Coronary artery (tissue), 2 donors: ENCODE measurements around the gene BTBD19.

Experiments
- DNase-seq: peaks from one replicate; pipeline ENCODE4 v3.0.0-alpha.2; 2017; ENCODE audit warnings: low spot score
- H3K27ac ChIP-seq, 2 donors: fragments of 200-600 bp; sonication (generic); one replicate each; pipeline ENCODE4 v1.5.1; 2016 to 2019
- H3K4me3 ChIP-seq: fragments of 200-600 bp; sonication (generic); 2 replicates; pipeline ENCODE4 v1.5.1; 2016; ENCODE audit warnings: mild to moderate bottlenecking, moderate library complexity
- TF ChIP-seq, protein P1 (sequence below): fragments of 200-600 bp; sonication (generic); IDR thresholded peaks from one replicate; pipeline ENCODE4 v1.5.1; 2019; ENCODE audit warnings: antibody characterized with exemption

Gene BTBD19

DNA sequence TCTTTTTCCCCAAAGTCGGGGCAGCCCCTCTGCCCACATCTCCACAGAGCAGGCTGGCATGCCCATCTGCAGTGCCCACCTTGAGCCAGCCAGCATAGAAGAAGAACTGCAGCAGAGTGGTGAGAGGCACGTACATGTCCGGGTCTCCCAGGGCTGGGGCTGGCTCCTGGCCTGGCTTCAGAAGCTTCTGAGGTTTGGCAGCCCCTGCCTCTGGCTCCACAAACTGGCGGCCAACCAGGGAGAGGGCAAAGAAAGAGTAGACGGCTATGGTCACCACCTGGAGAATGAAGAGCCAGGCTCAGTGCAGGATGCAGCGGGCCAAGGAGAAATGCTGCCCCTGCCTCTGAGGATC is 23.3 kb upstream of the BTBD19 start:
- TF ChIP-seq, protein P1, sequence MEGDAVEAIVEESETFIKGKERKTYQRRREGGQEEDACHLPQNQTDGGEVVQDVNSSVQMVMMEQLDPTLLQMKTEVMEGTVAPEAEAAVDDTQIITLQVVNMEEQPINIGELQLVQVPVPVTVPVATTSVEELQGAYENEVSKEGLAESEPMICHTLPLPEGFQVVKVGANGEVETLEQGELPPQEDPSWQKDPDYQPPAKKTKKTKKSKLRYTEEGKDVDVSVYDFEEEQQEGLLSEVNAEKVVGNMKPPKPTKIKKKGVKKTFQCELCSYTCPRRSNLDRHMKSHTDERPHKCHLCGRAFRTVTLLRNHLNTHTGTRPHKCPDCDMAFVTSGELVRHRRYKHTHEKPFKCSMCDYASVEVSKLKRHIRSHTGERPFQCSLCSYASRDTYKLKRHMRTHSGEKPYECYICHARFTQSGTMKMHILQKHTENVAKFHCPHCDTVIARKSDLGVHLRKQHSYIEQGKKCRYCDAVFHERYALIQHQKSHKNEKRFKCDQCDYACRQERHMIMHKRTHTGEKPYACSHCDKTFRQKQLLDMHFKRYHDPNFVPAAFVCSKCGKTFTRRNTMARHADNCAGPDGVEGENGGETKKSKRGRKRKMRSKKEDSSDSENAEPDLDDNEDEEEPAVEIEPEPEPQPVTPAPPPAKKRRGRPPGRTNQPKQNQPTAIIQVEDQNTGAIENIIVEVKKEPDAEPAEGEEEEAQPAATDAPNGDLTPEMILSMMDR: no peak
- Histone ChIP-seq H3K4me3 (no peak overlapping the region), H3K27ac (no peak overlapping the region)
- DNase-seq: no peak

DNA sequence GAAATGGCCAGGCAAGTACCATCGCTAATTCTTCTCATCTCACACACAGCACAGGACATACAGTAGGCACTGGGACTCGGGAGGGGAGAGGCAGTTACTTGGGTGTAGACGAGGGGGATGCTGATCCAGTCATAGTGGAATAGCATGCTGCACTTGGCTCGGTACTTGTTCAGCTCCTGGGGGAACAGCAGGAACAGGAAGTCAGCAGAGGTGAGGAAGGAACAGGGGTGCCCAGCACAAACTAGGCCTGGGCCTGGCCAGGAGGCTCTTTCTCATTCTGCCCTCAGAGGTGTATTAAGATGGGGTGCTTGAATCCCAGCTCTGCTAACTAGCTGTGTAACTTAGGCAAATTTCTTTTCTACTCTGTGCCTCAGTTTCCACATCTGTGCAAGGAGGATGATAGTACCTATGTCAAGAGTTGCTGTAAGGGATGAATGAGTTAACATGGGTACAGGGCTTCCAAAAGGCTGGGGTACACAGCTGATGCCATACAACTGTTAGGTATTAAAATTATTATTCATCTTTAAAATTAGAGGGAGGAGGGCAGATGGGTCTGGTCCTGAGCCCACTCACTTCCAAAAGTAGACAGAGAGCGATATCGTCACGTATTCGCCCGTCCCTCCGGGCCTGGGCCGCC is 22.7 kb upstream of the BTBD19 start:
- TF ChIP-seq, protein P1: no peak
- H3K27ac ChIP-seq: peak overlapping the region; percentile 56 to 81
- H3K4me3 ChIP-seq: peak overlapping the region; percentile 76
- no peak for DNase-seq

DNA sequence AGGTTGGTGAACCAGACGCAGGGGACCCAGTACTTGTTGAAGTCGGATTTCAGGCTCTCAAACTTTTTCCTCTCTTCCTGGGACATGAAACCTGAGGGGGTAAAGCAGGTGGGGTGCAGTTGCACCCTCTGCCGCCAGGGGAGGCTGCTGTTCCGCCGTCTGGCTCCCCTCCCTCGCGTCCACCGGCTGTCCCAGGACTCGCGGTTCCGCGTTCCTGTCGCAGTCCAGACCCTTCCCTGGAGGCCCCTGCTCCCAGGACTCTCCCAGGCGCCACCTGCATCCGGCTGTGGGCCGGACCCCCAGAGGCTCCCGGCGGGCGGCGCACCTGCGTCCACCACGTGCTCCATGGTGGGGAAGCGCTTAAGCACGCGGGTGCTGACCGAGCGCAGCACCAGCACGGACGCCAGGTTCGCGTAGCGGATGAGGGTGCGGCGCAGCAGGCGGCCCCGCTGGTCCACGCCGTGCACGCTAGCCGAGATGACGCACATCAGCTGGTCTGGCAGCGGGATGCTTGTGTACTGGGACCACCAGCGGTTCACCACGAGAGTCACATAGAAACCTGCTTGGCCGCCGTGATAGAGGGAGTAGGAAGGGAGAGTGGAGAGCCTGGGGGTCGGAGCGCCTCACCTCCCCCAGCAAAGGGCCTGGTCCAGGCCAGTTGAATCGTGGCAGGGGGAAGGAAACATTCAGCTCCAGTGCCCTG is 22.0 kb upstream of the BTBD19 start:
- H3K27ac ChIP-seq: peak overlapping the region; percentile 56 to 81
- TF ChIP-seq, protein P1: peak; percentile 100
- H3K4me3 ChIP-seq: peak overlapping the region; percentile 76
- DNase-seq: peak; percentile 83

DNA sequence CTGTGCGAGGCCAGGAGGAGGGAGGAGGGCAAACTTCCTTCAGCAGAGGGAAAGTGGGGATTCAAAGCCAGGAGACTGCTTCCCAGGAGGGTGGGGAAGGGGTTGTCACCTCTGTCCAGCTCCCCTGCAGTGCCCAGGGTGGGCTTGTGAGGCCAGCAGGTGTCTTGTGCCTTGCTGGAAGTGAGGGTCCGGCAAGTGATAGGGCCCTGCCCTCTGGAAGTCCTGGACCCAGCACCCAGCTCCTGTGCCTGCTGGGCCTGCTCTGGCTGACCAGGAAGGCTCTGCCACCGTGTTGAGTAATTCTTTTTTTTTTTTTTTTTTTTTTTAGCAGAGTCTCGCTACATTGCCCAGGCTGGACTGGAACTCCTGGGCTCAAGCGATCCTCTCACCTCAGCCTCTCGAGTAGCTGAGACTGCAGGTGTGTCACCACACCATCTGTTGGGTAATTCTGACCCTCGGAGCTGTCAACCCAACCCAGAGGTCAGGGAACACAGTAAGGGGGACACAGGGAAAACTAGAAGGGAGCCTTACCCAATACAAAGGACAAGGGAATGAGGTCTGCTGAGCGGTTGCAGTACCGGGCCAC is 21.4 kb upstream of the BTBD19 start:
- TF ChIP-seq, protein P1: no peak
- DNase-seq: no peak
- Histone ChIP-seq H3K4me3 (peak overlapping the region; percentile 76), H3K27ac (peak overlapping the region; percentile 56 to 81)

DNA sequence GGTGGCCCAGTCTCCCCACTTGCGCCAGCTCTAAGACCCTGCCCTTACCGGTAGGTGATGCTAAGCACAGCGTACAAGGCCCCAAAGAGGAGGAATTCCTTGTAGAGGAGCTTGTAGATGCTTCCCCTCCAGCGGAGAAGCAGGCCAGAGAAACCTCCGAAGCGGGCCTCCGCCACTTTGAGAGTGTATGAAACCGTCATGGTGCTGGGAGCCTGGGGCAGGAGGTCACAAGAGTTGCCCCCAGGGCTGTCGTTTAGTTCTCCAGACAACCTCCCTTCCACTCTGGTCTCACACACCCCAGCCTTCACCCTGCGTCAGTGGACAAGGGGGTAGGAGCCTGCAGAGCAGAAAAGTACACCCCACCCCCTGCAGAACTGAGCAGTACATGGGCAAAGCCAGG is 20.8 kb upstream of the BTBD19 start:
- no peak for DNase-seq
- H3K27ac ChIP-seq: peak overlapping the region in 1 of 2 donors; percentile 7
- H3K4me3 ChIP-seq: no peak overlapping the region
- TF ChIP-seq, protein P1: no peak

DNA sequence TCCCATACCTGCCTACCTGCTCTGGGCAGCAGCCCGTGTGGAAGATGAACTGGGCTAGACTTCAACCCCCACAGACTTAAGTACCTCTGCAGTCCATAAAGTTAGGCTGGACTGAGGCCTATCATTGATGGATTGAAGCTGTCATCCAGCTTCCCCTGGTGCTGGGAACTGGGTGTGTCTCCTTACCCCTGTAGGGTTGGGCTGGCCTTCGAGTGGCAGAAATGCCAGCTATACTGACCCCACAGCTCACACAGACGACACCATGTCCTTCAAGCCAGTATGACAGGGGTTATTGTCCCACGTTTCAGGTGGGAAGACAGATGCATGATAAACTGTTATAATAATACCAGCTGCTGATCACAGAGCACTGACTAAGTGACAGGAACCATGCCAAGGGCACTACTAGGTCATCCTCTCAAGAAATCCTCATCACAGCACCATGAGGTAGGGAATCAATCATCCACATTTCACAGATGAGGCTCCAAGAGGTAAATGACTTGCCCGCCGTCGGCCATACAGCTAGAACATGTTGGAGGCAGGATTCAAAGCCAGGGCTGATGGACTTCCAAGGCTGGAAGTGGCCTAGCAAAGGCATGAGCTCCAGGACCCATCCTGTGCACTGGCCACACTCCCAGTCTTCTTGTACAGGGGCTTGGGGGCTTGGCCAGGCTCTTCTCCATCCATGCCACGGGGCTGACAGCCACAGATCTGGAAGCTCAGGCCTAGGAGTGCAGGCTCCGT is 20.0 kb upstream of the BTBD19 start, which contains the start of gene BEST4:
Gene BEST4 (minus strand): TSS at position 51 of the 741 bp plus-strand sequence. CDS start 465 bp downstream, outside the sequence.
- peak within 1 kb of the TSS in 1 of 2 donors; percentile 7 for H3K27ac ChIP-seq
- no peak within 1 kb of the TSS for H3K4me3 ChIP-seq
- TF ChIP-seq, protein P1: no peak
- DNase-seq: no peak
